Subcutaneous preadipocyte (primary cell): Measurements from ENCODE around the gene HECA. TPM values are rescaled to one million over a fixed set of nuclear protein-coding genes. Genes with fewer than 3 reads are reported as not detected.

Source experiments
- total RNA-seq: library from RNA; depleted of rRNA; stranded (reverse); fragments of >200 nt; gene quantifications from 2 replicates; pipeline ENCODE4 v1.2.3, GENCODE V29; 2012

HECA gene
- total RNA-seq, result 18.0 and 19.0 TPM in 2 replicates

GRCh38 chr6:139134817-139135577, at the start of gene HECA:
Gene HECA (plus strand): TSS chr6:139135080. CDS start chr6:139135397, 317 bp downstream.

Other genes with a start within 250 kb of the HECA start
- 52.2 and 88.8 TPM in 2 replicates for gene REPS1, start 146.8 kb upstream of the HECA start, total RNA-seq
- 26.8 and 32.3 TPM in 2 replicates for gene ABRACL, start 106.3 kb upstream of the HECA start, total RNA-seq
- gene TXLNB, start 156.9 kb downstream of the HECA start, total RNA-seq, result not detected in 2 replicates
- 105 and 138 TPM in 2 replicates for gene CITED2, start 239.6 kb downstream of the HECA start, total RNA-seq